Activated CD4-positive, alpha-beta T cell treated with anti-CD3 and anti-CD28 coated beads, Interleukin-2, amount 10 ng/mL, durations not matched to agents 7 days and 5 days (primary cell): ENCODE results near the gene SEMA3G. TPM values are rescaled to one million over a fixed set of nuclear protein-coding genes. Genes with fewer than 3 reads are reported as not detected.

Source experiments
- CTCF ChIA-PET: fragments of 350-600 bp; sonication (Branson Sonifier 250); formaldehyde crosslinking; loops from one replicate; lab custom pipeline; 2021; ENCODE audit warnings: antibody characterized with exemption; lab: Charles Lee
- POLR2A ChIA-PET: fragments of 350-600 bp; sonication (Branson Sonifier 250); formaldehyde crosslinking; loops from one replicate; lab custom pipeline; 2021; ENCODE audit warnings: antibody characterized with exemption; lab: Charles Lee
- DNase-seq: peaks from one replicate; pipeline ENCODE4 v3.0.0-alpha.2; 2020
- H3K27ac Mint-ChIP-seq: one replicate; pipeline ENCODE4 v1.8.0; 2021; ENCODE audit warnings: mild to moderate bottlenecking, moderate library complexity, mixed read lengths
- H3K27me3 Mint-ChIP-seq: one replicate; pipeline ENCODE4 v1.8.0; 2021; ENCODE audit warnings: mixed read lengths
- H3K36me3 Mint-ChIP-seq: one replicate; pipeline ENCODE4 v1.8.0; 2021; ENCODE audit warnings: low read depth, mixed read lengths
- H3K4me1 Mint-ChIP-seq: one replicate; pipeline ENCODE4 v1.8.0; 2021; ENCODE audit warnings: mixed read lengths
- H3K4me3 Mint-ChIP-seq: one replicate; pipeline ENCODE4 v1.8.0; 2021; ENCODE audit warnings: mild to moderate bottlenecking, moderate library complexity, mixed read lengths
- H3K9me3 Mint-ChIP-seq: one replicate; pipeline ENCODE4 v1.8.0; 2021; ENCODE audit warnings: mixed read lengths
- total RNA-seq, 2 experiments: library from RNA; stranded (reverse); gene quantifications; one replicate each; pipeline ENCODE4 v1.2.3, GENCODE V29; 2021

The SEMA3G gene
- total RNA-seq, 2 experiments from 2014 or later = 0.15 TPM; not detected in 1

- Mint-ChIP-seq H3K36me3 (peaks cover 33% of the 10 kb centered on the region), H3K4me1 (peaks cover 29% of the 10 kb centered on the region), H3K4me3 (no peak overlapping the region), H3K9me3 (no peaks in the 10 kb centered on the region), H3K27ac (no peak overlapping the region), H3K27me3 (no peaks in the 10 kb centered on the region)
- CTCF ChIA-PET = interaction anchor here (0.5 to 1.5 kb wide), 5 partner anchors 22 to 374 kb away, joined by 3 read pairs; no protein-coding TSS in a partner anchor
- POLR2A ChIA-PET = interaction anchor here (0.6 kb wide), 1 partner anchor 408 kb away, joined by 3 read pairs; no protein-coding TSS in a partner anchor
- DNase-seq = no peak
These were observed 38.0 kb downstream of the SEMA3G start for GRCh38 chr3:52406791-52407510.

- Mint-ChIP-seq H3K4me1 (peaks cover 22% of the 10 kb centered on the region), H3K36me3 (peaks cover 33% of the 10 kb centered on the region), H3K4me3 (no peak overlapping the region), H3K27ac (no peak overlapping the region), H3K9me3 (no peaks in the 10 kb centered on the region), H3K27me3 (no peaks in the 10 kb centered on the region)
- ChIA-PET CTCF (interaction anchor here (1.2 to 1.3 kb wide), 2 partner anchors 23 to 286 kb away, joined by 3 read pairs; no protein-coding TSS in a partner anchor), POLR2A (interaction anchor here (0.6 kb wide), 1 partner anchor 409 kb away, joined by 3 read pairs; no protein-coding TSS in a partner anchor)
- DNase-seq = no peak
These were observed 38.7 kb downstream of the SEMA3G start for GRCh38 chr3:52406231-52406661.

GRCh38 chr3:52405601-52406110, 39.2 kb downstream of the SEMA3G start:
- H3K27ac Mint-ChIP-seq = no peak overlapping the region
- POLR2A ChIA-PET = no interaction called here

GRCh38 chr3:52405066-52405465, 39.8 kb downstream of the SEMA3G start:
- H3K9me3 Mint-ChIP-seq = no peaks in the 10 kb centered on the region
- H3K27ac Mint-ChIP-seq = no peak overlapping the region
- ChIA-PET POLR2A (no interaction called here), CTCF (interaction anchor here (1.2 to 1.6 kb wide), 3 partner anchors 15 to 106 kb away, joined by 3 to 4 read pairs (median 4); no protein-coding TSS in a partner anchor)
- H3K4me3 Mint-ChIP-seq = no peak overlapping the region
- H3K27me3 Mint-ChIP-seq = no peaks in the 10 kb centered on the region
- no peak for DNase-seq
- H3K4me1 Mint-ChIP-seq = peaks cover 18% of the 10 kb centered on the region
- peaks cover 33% of the 10 kb centered on the region for H3K36me3 Mint-ChIP-seq

More at GRCh38 chr3:52405601-52406110, 39.2 kb downstream of the SEMA3G start:
- Mint-ChIP-seq H3K4me1 (peaks cover 18% of the 10 kb centered on the region), H3K4me3 (no peak overlapping the region), H3K9me3 (no peaks in the 10 kb centered on the region), H3K27me3 (no peaks in the 10 kb centered on the region), H3K36me3 (peaks cover 33% of the 10 kb centered on the region)
- no peak for DNase-seq
- CTCF ChIA-PET = interaction anchor here (1.6 kb wide), 2 partner anchors 15 to 17 kb away, joined by 4 read pairs; no protein-coding TSS in a partner anchor

- DNase-seq = no peak
- CTCF ChIA-PET = interaction anchor here (1.2 to 1.6 kb wide), 3 partner anchors 16 to 106 kb away, joined by 3 to 4 read pairs (median 4); no protein-coding TSS in a partner anchor
- Mint-ChIP-seq H3K27ac (peak overlapping the region; percentile 44), H3K27me3 (no peaks in the 10 kb centered on the region), H3K4me3 (no peak overlapping the region), H3K9me3 (no peaks in the 10 kb centered on the region), H3K4me1 (peaks cover 18% of the 10 kb centered on the region), H3K36me3 (peaks cover 33% of the 10 kb centered on the region)
- POLR2A ChIA-PET = no interaction called here
These were observed 40.5 kb downstream of the SEMA3G start for GRCh38 chr3:52404391-52404790.

GRCh38 chr3:52403955-52404354, 40.9 kb downstream of the SEMA3G start:
- H3K4me1 Mint-ChIP-seq = peaks cover 14% of the 10 kb centered on the region
- no peaks in the 10 kb centered on the region for H3K9me3 Mint-ChIP-seq
- H3K27me3 Mint-ChIP-seq = no peaks in the 10 kb centered on the region
- H3K4me3 Mint-ChIP-seq = no peak overlapping the region
- H3K27ac Mint-ChIP-seq = no peak overlapping the region
- ChIA-PET CTCF (interaction anchor here (1.2 to 1.6 kb wide), 2 partner anchors 15 to 107 kb away, joined by 3 to 4 read pairs; no protein-coding TSS in a partner anchor), POLR2A (no interaction called here)
- H3K36me3 Mint-ChIP-seq = peaks cover 33% of the 10 kb centered on the region
- no peak for DNase-seq

- no peaks in the 10 kb centered on the region for H3K9me3 Mint-ChIP-seq
- DNase-seq = no peak
- H3K36me3 Mint-ChIP-seq = peaks cover 33% of the 10 kb centered on the region
- H3K27me3 Mint-ChIP-seq = no peaks in the 10 kb centered on the region
- H3K4me3 Mint-ChIP-seq = no peak overlapping the region
- ChIA-PET CTCF (interaction anchor here (2.7 kb wide), 1 partner anchor 9 kb away, joined by 11 read pairs; no protein-coding TSS in a partner anchor), POLR2A (interaction anchor here (0.5 to 0.6 kb wide), 2 partner anchors 9 to 64 kb away, joined by 3 to 4 read pairs; no protein-coding TSS in a partner anchor)
- no peak overlapping the region for H3K27ac Mint-ChIP-seq
- peaks cover 8% of the 10 kb centered on the region for H3K4me1 Mint-ChIP-seq
These were observed 41.5 kb downstream of the SEMA3G start for GRCh38 chr3:52403271-52403841.

- DNase-seq = no peak
- Mint-ChIP-seq H3K36me3 (peaks cover 31% of the 10 kb centered on the region), H3K4me3 (no peak overlapping the region), H3K4me1 (peaks cover 2% of the 10 kb centered on the region), H3K27ac (no peak overlapping the region), H3K9me3 (no peaks in the 10 kb centered on the region), H3K27me3 (no peaks in the 10 kb centered on the region)
- ChIA-PET POLR2A (interaction anchor here (0.5 to 0.6 kb wide), 2 partner anchors 9 to 64 kb away, joined by 3 to 4 read pairs; no protein-coding TSS in a partner anchor), CTCF (interaction anchor here (2.7 kb wide), 1 partner anchor 10 kb away, joined by 11 read pairs; no protein-coding TSS in a partner anchor)
These were observed 42.1 kb downstream of the SEMA3G start for GRCh38 chr3:52402706-52403270.

GRCh38 chr3:52402101-52402521, 42.8 kb downstream of the SEMA3G start:
- Mint-ChIP-seq H3K4me3 (no peak overlapping the region), H3K27me3 (no peaks in the 10 kb centered on the region), H3K9me3 (no peaks in the 10 kb centered on the region), H3K4me1 (no peaks in the 10 kb centered on the region), H3K27ac (peak overlapping the region; percentile 36), H3K36me3 (peaks cover 31% of the 10 kb centered on the region)
- no peak for DNase-seq
- CTCF ChIA-PET = interaction anchor here (2.7 kb wide), 1 partner anchor 10 kb away, joined by 11 read pairs; no protein-coding TSS in a partner anchor
- POLR2A ChIA-PET = no interaction called here

GRCh38 chr3:52401551-52401950, 43.4 kb downstream of the SEMA3G start:
- Mint-ChIP-seq H3K36me3 (peaks cover 28% of the 10 kb centered on the region), H3K4me3 (no peak overlapping the region), H3K27me3 (no peaks in the 10 kb centered on the region), H3K9me3 (no peaks in the 10 kb centered on the region), H3K27ac (no peak overlapping the region), H3K4me1 (no peaks in the 10 kb centered on the region)
- no peak for DNase-seq
- POLR2A ChIA-PET = no interaction called here
- CTCF ChIA-PET = interaction anchor here (2.7 kb wide), 1 partner anchor 11 kb away, joined by 11 read pairs; no protein-coding TSS in a partner anchor

- H3K9me3 Mint-ChIP-seq = no peaks in the 10 kb centered on the region
- no peak overlapping the region for H3K4me3 Mint-ChIP-seq
- DNase-seq = no peak
- H3K4me1 Mint-ChIP-seq = no peaks in the 10 kb centered on the region
- ChIA-PET POLR2A (no interaction called here), CTCF (interaction anchor here (2.7 kb wide), 1 partner anchor 11 kb away, joined by 11 read pairs; no protein-coding TSS in a partner anchor)
- no peak overlapping the region for H3K27ac Mint-ChIP-seq
- H3K36me3 Mint-ChIP-seq = peaks cover 27% of the 10 kb centered on the region
- H3K27me3 Mint-ChIP-seq = no peaks in the 10 kb centered on the region
These were observed 43.9 kb downstream of the SEMA3G start for GRCh38 chr3:52401021-52401420.

GRCh38 chr3:52400275-52400793, 44.6 kb downstream of the SEMA3G start:
- ChIA-PET POLR2A (no interaction called here), CTCF (interaction anchor here (2.1 kb wide), 1 partner anchor 12 kb away, joined by 4 read pairs; no protein-coding TSS in a partner anchor)
- H3K9me3 Mint-ChIP-seq = no peaks in the 10 kb centered on the region
- H3K36me3 Mint-ChIP-seq = peaks cover 22% of the 10 kb centered on the region
- H3K27me3 Mint-ChIP-seq = no peaks in the 10 kb centered on the region
- DNase-seq = no peak
- no peak overlapping the region for H3K4me3 Mint-ChIP-seq
- no peak overlapping the region for H3K27ac Mint-ChIP-seq
- H3K4me1 Mint-ChIP-seq = no peaks in the 10 kb centered on the region
